Measurements from ENCODE around the gene LCP1.

DNA sequence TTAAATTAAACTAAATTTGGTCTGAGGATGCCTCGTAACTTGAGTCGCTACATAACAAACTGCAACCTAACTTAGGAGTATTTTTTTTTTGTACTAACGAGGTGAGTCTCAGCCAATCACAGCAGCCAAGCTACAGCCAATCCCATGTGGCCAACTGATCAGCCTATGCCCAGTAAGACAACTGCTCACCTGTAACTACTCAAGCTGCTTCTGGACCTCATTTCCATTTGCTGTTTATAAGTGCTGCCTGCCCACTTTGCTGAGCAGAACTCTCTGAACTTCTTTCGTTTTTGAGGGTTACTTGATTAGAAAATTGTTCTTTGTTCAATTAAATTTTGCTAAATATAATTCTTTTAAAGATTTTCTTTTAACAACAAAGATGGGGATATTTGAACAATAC is 81.0 kb downstream of the LCP1 start:
- TF ChIP-seq, protein P1, sequence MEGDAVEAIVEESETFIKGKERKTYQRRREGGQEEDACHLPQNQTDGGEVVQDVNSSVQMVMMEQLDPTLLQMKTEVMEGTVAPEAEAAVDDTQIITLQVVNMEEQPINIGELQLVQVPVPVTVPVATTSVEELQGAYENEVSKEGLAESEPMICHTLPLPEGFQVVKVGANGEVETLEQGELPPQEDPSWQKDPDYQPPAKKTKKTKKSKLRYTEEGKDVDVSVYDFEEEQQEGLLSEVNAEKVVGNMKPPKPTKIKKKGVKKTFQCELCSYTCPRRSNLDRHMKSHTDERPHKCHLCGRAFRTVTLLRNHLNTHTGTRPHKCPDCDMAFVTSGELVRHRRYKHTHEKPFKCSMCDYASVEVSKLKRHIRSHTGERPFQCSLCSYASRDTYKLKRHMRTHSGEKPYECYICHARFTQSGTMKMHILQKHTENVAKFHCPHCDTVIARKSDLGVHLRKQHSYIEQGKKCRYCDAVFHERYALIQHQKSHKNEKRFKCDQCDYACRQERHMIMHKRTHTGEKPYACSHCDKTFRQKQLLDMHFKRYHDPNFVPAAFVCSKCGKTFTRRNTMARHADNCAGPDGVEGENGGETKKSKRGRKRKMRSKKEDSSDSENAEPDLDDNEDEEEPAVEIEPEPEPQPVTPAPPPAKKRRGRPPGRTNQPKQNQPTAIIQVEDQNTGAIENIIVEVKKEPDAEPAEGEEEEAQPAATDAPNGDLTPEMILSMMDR (IDR thresholded peaks at IDR 0.05; ENCODE audit: low read length), result no peak
- no peak for TF ChIP-seq EZH2 (IDR thresholded peaks at IDR 0.05; ENCODE audit: borderline replicate concordance, low read length)
